ENCODE data around the gene PJVK. TPM values are rescaled to one million over a fixed set of nuclear protein-coding genes. Genes with fewer than 3 reads are reported as not detected.

PJVK gene
- total RNA-seq, 1 experiment from 2014 or later = 2.5 TPM

DNA sequence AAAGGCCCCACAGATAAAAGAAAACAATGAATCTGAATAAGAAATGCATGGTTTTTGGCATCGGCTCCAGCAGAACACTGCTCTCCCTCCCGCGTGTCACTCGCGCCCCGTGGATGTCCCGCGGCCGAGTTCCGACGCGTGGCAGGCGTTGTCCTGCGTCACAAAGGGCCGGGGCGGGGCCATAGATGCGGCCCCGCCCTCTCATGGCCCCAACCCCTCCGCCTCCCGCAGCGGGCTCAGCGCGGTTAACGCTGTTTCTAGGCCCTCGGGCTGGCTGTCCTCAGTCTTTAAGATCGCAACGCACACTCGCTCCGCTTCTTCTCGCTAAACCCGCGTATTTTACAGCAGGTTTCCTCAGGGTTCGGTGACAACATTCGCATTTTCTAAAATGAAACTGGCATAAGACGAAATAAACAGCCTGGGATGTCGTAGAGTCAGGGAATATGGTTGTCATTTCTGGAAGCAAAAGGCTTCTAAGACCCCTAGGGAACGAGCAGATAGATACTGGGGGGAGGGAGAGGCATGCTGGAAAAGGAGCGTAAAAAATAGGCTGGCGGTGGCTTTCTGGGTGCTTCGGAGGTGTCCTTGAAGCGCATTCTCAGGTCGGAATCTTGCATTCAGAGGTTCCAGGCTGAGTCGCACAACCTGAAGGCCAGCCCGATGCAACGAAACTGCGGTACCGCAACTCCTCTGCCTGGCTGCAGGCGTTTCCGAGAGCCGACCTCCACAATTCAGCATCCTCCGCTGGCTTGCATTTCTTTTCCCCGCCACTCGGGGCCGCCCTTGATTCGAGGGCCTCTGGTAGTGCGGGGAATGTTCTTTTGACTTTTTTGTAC lies 27.5 kb downstream of the PJVK start, which contains the start of gene FKBP7 (continued):
- TF ChIP-seq, protein P1, sequence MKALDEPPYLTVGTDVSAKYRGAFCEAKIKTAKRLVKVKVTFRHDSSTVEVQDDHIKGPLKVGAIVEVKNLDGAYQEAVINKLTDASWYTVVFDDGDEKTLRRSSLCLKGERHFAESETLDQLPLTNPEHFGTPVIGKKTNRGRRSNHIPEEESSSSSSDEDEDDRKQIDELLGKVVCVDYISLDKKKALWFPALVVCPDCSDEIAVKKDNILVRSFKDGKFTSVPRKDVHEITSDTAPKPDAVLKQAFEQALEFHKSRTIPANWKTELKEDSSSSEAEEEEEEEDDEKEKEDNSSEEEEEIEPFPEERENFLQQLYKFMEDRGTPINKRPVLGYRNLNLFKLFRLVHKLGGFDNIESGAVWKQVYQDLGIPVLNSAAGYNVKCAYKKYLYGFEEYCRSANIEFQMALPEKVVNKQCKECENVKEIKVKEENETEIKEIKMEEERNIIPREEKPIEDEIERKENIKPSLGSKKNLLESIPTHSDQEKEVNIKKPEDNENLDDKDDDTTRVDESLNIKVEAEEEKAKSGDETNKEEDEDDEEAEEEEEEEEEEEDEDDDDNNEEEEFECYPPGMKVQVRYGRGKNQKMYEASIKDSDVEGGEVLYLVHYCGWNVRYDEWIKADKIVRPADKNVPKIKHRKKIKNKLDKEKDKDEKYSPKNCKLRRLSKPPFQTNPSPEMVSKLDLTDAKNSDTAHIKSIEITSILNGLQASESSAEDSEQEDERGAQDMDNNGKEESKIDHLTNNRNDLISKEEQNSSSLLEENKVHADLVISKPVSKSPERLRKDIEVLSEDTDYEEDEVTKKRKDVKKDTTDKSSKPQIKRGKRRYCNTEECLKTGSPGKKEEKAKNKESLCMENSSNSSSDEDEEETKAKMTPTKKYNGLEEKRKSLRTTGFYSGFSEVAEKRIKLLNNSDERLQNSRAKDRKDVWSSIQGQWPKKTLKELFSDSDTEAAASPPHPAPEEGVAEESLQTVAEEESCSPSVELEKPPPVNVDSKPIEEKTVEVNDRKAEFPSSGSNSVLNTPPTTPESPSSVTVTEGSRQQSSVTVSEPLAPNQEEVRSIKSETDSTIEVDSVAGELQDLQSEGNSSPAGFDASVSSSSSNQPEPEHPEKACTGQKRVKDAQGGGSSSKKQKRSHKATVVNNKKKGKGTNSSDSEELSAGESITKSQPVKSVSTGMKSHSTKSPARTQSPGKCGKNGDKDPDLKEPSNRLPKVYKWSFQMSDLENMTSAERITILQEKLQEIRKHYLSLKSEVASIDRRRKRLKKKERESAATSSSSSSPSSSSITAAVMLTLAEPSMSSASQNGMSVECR (CRISPR knock-in tag; IDR thresholded peaks at IDR 0.05; ENCODE audit: borderline replicate concordance) = 0 out of 2 replicates have a peak, but pooled peaks have one; percentile 22
- TF ChIP-seq FOXP1 (CRISPR knock-in tag; IDR thresholded peaks at IDR 0.05; ENCODE audit: borderline replicate concordance) (no peak), SP1 (CRISPR knock-in tag; conservative IDR thresholded peaks at IDR 0.05) (peak; percentile 56), ETV6 (CRISPR knock-in tag; IDR thresholded peaks at IDR 0.05) (peak; percentile 67; the same call in 1 of the 2 replicates), IRF1 (CRISPR knock-in tag; IDR thresholded peaks at IDR 0.05) (no peak), MAX (CRISPR knock-in tag; IDR thresholded peaks at IDR 0.05) (peak; percentile 47; the same call in 1 of the 2 replicates)
- TF ChIP-seq, protein P2, sequence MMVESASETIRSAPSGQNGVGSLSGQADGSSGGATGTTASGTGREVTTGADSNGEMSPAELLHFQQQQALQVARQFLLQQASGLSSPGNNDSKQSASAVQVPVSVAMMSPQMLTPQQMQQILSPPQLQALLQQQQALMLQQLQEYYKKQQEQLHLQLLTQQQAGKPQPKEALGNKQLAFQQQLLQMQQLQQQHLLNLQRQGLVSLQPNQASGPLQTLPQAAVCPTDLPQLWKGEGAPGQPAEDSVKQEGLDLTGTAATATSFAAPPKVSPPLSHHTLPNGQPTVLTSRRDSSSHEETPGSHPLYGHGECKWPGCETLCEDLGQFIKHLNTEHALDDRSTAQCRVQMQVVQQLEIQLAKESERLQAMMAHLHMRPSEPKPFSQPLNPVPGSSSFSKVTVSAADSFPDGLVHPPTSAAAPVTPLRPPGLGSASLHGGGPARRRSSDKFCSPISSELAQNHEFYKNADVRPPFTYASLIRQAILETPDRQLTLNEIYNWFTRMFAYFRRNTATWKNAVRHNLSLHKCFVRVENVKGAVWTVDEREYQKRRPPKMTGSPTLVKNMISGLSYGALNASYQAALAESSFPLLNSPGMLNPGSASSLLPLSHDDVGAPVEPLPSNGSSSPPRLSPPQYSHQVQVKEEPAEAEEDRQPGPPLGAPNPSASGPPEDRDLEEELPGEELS (CRISPR knock-in tag; IDR thresholded peaks at IDR 0.05) = peak; percentile 26; the same call in 1 of the 2 replicates

- Mint-ChIP-seq H3K4me1 (peaks cover 28% of the 10 kb centered on the region), H3K9me3 (no peaks in the 10 kb centered on the region), H3K36me3 (no peaks in the 10 kb centered on the region), H3K27ac (peak overlapping the region; percentile 99; the same call in 1 of the 2 replicates), H3K4me3 (peak overlapping the region; percentile 94), H3K27me3 (ENCODE audit: low read depth) (no peaks in the 10 kb centered on the region; the same call in 1 of the 2 replicates)
- DNase-seq (ENCODE audit: low spot score) (no peak), ATAC-seq (no peak)
- CTCF ChIA-PET = interaction anchor here (0.6 to 2.1 kb wide), 11 partner anchors 21 to 650 kb away, joined by 3 to 14 read pairs (median 3); partner anchors contain the start of genes PJVK and PRKRA
- POLR2A ChIA-PET = interaction anchor here (1.0 to 1.1 kb wide), 2 partner anchors 26 to 44 kb away, joined by 3 read pairs; no protein-coding TSS in a partner anchor
- TF ChIP-seq TP53 (CRISPR knock-in tag; IDR thresholded peaks at IDR 0.05) = no peak
- no peak for TF ChIP-seq FOXP1 (CRISPR knock-in tag; IDR thresholded peaks at IDR 0.05; ENCODE audit: borderline replicate concordance)
- no peak for TF ChIP-seq JUN (CRISPR knock-in tag; IDR thresholded peaks at IDR 0.05)
- TF ChIP-seq GRHL2 (CRISPR knock-in tag; IDR thresholded peaks at IDR 0.05; ENCODE audit: insufficient replicate concordance, severe bottlenecking) = no peak
- TF ChIP-seq TCF7 (CRISPR knock-in tag; IDR thresholded peaks at IDR 0.05; ENCODE audit: low read depth) = no peak
- TF ChIP-seq ZNF138 (CRISPR knock-in tag; conservative IDR thresholded peaks at IDR 0.05) = no peak
- TF ChIP-seq, protein P3, sequence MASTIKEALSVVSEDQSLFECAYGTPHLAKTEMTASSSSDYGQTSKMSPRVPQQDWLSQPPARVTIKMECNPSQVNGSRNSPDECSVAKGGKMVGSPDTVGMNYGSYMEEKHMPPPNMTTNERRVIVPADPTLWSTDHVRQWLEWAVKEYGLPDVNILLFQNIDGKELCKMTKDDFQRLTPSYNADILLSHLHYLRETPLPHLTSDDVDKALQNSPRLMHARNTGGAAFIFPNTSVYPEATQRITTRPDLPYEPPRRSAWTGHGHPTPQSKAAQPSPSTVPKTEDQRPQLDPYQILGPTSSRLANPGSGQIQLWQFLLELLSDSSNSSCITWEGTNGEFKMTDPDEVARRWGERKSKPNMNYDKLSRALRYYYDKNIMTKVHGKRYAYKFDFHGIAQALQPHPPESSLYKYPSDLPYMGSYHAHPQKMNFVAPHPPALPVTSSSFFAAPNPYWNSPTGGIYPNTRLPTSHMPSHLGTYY (CRISPR knock-in tag; IDR thresholded peaks at IDR 0.05) = no peak
- TF ChIP-seq ZNF232 (CRISPR knock-in tag; IDR thresholded peaks at IDR 0.05) = no peak
- TF ChIP-seq, protein P4, sequence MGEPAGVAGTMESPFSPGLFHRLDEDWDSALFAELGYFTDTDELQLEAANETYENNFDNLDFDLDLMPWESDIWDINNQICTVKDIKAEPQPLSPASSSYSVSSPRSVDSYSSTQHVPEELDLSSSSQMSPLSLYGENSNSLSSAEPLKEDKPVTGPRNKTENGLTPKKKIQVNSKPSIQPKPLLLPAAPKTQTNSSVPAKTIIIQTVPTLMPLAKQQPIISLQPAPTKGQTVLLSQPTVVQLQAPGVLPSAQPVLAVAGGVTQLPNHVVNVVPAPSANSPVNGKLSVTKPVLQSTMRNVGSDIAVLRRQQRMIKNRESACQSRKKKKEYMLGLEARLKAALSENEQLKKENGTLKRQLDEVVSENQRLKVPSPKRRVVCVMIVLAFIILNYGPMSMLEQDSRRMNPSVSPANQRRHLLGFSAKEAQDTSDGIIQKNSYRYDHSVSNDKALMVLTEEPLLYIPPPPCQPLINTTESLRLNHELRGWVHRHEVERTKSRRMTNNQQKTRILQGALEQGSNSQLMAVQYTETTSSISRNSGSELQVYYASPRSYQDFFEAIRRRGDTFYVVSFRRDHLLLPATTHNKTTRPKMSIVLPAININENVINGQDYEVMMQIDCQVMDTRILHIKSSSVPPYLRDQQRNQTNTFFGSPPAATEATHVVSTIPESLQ (CRISPR knock-in tag; IDR thresholded peaks at IDR 0.05) = no peak
- no peak for TF ChIP-seq ELF4 (CRISPR knock-in tag; IDR thresholded peaks at IDR 0.05; ENCODE audit: low read depth)
- TF ChIP-seq NFE2L1 (CRISPR knock-in tag; IDR thresholded peaks at IDR 0.05) = no peak
- no peak for TF ChIP-seq ZNF423 (CRISPR knock-in tag; IDR thresholded peaks at IDR 0.05)
- TF ChIP-seq, protein P5, sequence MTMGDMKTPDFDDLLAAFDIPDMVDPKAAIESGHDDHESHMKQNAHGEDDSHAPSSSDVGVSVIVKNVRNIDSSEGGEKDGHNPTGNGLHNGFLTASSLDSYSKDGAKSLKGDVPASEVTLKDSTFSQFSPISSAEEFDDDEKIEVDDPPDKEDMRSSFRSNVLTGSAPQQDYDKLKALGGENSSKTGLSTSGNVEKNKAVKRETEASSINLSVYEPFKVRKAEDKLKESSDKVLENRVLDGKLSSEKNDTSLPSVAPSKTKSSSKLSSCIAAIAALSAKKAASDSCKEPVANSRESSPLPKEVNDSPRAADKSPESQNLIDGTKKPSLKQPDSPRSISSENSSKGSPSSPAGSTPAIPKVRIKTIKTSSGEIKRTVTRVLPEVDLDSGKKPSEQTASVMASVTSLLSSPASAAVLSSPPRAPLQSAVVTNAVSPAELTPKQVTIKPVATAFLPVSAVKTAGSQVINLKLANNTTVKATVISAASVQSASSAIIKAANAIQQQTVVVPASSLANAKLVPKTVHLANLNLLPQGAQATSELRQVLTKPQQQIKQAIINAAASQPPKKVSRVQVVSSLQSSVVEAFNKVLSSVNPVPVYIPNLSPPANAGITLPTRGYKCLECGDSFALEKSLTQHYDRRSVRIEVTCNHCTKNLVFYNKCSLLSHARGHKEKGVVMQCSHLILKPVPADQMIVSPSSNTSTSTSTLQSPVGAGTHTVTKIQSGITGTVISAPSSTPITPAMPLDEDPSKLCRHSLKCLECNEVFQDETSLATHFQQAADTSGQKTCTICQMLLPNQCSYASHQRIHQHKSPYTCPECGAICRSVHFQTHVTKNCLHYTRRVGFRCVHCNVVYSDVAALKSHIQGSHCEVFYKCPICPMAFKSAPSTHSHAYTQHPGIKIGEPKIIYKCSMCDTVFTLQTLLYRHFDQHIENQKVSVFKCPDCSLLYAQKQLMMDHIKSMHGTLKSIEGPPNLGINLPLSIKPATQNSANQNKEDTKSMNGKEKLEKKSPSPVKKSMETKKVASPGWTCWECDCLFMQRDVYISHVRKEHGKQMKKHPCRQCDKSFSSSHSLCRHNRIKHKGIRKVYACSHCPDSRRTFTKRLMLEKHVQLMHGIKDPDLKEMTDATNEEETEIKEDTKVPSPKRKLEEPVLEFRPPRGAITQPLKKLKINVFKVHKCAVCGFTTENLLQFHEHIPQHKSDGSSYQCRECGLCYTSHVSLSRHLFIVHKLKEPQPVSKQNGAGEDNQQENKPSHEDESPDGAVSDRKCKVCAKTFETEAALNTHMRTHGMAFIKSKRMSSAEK (CRISPR knock-in tag; IDR thresholded peaks at IDR 0.05; ENCODE audit: borderline replicate concordance) = no peak
Observed at GRCh38 chr2:178479275-178479616, 28.1 kb downstream of the PJVK start.

All from WTC11 (cell line).